ENCODE results near the gene WNT2.
"Not testable (repeated sequence)": the region's sequence is repeated elsewhere in the genome, so short reads cannot be mapped to it uniquely, and the experiment has no call there.

The WNT2 gene

GRCh38 chr7:117251687-117252086, 71.2 kb downstream of the WNT2 start:
- DNase-seq, result no peak

GRCh38 chr7:117250801-117251200, 72.1 kb downstream of the WNT2 start:
- no peak for DNase-seq

GRCh38 chr7:117250245-117250644, 72.6 kb downstream of the WNT2 start:
- DNase-seq, result no peak

- DNase-seq, result no peak
Observed at GRCh38 chr7:117249696-117250095, 73.2 kb downstream of the WNT2 start.

- no peak for DNase-seq
Observed at GRCh38 chr7:117248829-117249228, 74.0 kb downstream of the WNT2 start.

GRCh38 chr7:117247809-117248208, 75.0 kb downstream of the WNT2 start:
- no peak for DNase-seq

- not testable (repeated sequence) for DNase-seq
Observed at GRCh38 chr7:117245703-117246102, 77.2 kb downstream of the WNT2 start.

GRCh38 chr7:117243390-117243789, 79.5 kb downstream of the WNT2 start:
- DNase-seq, result no peak

- DNase-seq, result no peak
Observed at GRCh38 chr7:117241088-117241487, 81.8 kb downstream of the WNT2 start.

- no peak for DNase-seq
Observed at GRCh38 chr7:117238937-117239336, 83.9 kb downstream of the WNT2 start.

- no peak for DNase-seq
Observed at GRCh38 chr7:117238472-117238871, 84.4 kb downstream of the WNT2 start.

GRCh38 chr7:117237646-117238045, 85.2 kb downstream of the WNT2 start:
- no peak for DNase-seq

- no peak for DNase-seq
Observed at GRCh38 chr7:117231047-117231359, 91.9 kb downstream of the WNT2 start.

- DNase-seq, result no peak
Observed at GRCh38 chr7:117230276-117231046, 92.4 kb downstream of the WNT2 start.

GRCh38 chr7:117229350-117229749, 93.5 kb downstream of the WNT2 start:
- no peak for DNase-seq

- DNase-seq, result no peak
Observed at GRCh38 chr7:117227091-117227490, 95.8 kb downstream of the WNT2 start.

- DNase-seq, result no peak
Observed at GRCh38 chr7:117225536-117225935, 97.3 kb downstream of the WNT2 start.
